Measurements from ENCODE around the gene PLEKHA8.

PLEKHA8 gene

DNA sequence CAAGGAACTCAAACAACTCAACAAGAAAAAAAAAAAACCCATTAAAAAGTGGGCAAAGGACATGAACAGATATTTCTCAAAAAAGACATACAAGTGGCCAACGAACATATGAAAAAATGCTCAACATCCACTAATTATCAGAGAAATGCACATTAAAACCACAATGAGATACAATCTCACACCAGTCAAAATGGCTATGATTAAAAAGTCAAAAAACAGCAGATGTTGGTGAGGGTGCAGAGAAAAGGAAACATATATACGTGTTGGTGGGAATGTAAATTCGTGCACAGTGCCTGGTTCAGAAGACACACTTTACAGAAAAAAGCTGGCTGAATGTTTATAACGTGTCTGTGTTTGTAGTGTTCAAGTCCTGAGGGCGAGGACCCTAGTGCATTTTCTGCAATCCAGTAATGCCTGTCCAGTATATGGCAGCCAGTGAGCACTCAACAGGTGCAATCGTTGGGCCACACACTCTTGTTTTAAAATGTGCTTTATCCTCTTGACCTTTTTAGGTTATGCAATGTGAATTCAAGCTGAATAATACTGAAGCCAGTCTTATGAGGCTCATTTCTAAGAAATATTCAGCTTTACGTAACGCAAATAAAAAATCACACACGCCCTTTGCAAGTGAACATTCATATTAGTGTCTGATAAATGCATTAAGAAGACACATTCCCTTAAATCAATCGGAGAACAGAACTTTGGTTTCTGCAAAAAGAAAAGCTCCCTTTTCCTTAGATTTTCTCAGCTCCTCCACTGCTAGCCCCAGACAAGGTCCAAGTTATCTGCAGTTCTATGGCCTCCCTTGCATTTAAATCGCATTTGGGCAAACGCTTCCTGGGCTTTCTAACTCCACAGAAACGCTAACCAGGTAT, 105.8 kb downstream of the PLEKHA8 start:
- Histone ChIP-seq H3K27ac (ENCODE audit: low read depth, low read length) (no peak overlapping the region), H3K79me1 (ENCODE audit: low read length) (peaks cover 2% of the 10 kb centered on the region), H4K8ac (ENCODE audit: low read depth, low read length) (no peak overlapping the region), H3K4me2 (ENCODE audit: low read length) (peak overlapping the region; percentile 100), H3K9ac (ENCODE audit: low read length) (no peak overlapping the region), H3K79me2 (ENCODE audit: control insufficient read depth, insufficient read depth, low read length, poor library complexity) (no peaks in the 10 kb centered on the region), H2BK5ac (ENCODE audit: low read depth, low read length, poor library complexity) (no peak overlapping the region), H4K91ac (ENCODE audit: low read depth, low read length) (no peak overlapping the region), H3K14ac (ENCODE audit: low read length) (no peak overlapping the region), H2BK12ac (ENCODE audit: low read length) (no peak overlapping the region), H3K27me3 (ENCODE audit: insufficient read depth, low read length) (peaks cover 22% of the 10 kb centered on the region), H2BK120ac (ENCODE audit: insufficient read depth, low read length, poor library complexity) (no peak overlapping the region), H3K4me1 (ENCODE audit: control insufficient read depth in 1 of 2, insufficient read depth in 2 of 2, low read length in 2 of 2) (peaks cover 5 to 7% of the 10 kb centered on the region in 2 experiments), H3K4me3 (ENCODE audit: low read depth, low read length) (peak overlapping the region; percentile 74), H3K23ac (ENCODE audit: low read length) (no peak overlapping the region), H3K36me3 (ENCODE audit: control insufficient read depth in 1 of 2, insufficient read depth in 2 of 2, low read length in 2 of 2) (no peaks in the 10 kb centered on the region), H3K4ac (ENCODE audit: low read depth, low read length) (no peak overlapping the region), H3K9me3 (ENCODE audit: insufficient read depth, low read depth, low read length) (peaks cover 3% of the 10 kb centered on the region), H2AFZ (ENCODE audit: insufficient read depth, low read length, poor library complexity) (peak overlapping the region; percentile 77), H3K18ac (ENCODE audit: low read length) (no peak overlapping the region), H2AK5ac (ENCODE audit: low read length) (no peak overlapping the region), H4K12ac (ENCODE audit: low read depth, low read length) (no peak overlapping the region)
- WGBS (ENCODE audit: extremely low coverage, insufficient coverage, insufficient read length), result no CpG with 5 or more reads among the region's 13 CpGs
- DNase-seq, result peak; percentile 55 to 58

DNA sequence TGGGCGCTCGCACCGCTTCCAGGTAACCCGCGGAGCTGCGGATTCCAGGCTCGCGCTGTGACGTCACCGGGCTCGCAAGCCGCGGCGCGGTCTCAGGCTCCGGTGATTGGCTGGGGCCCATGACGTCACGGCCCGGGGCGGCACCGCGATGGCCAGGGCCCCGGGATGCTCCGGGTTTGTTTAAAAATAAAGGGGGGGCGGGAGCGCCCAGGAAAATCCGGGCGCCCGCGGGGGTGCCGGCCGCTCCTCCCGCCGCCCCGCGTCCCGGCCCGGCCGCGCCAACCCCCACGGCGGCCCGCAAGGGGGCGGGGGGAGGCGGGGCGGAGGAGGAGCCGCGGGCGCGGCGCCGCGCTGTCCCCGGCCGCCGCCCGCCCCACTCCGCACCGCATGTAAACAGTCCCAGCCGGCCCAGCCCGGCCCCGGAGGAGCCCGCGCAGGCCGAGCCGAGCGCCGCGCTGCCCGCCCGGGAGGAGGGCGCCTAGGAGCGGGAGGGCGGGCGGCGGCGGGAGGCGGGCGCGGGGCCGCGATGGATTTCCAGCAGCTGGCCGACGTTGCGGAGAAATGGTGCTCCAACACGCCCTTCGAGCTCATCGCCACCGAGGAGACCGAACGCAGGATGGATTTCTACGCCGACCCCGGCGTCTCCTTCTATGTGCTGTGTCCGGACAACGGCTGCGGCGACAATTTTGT, 106.5 kb downstream of the PLEKHA8 start, which contains the start of gene MTURN:
MTURN (plus strand) TSS at position 376 of the 690 bp plus-strand sequence; CDS start at position 527, 151 bp downstream.
- peaks cover 22% of the 10 kb centered on the region for H3K27me3 ChIP-seq (ENCODE audit: insufficient read depth, low read length)
- peaks cover 2% of the 10 kb centered on the region for H3K79me1 ChIP-seq (ENCODE audit: low read length)
- H3K4me3 ChIP-seq (ENCODE audit: low read depth, low read length), result peak within 1 kb of the TSS; percentile 74
- H2BK120ac ChIP-seq (ENCODE audit: insufficient read depth, low read length, poor library complexity), result peak within 1 kb of the TSS; percentile 24
- no peak within 1 kb of the TSS for H3K27ac ChIP-seq (ENCODE audit: low read depth, low read length)
- H3K79me2 ChIP-seq (ENCODE audit: control insufficient read depth, insufficient read depth, low read length, poor library complexity), result no peaks in the 10 kb centered on the region
- peaks cover 5 to 7% of the 10 kb centered on the region in 2 experiments for H3K4me1 ChIP-seq (ENCODE audit: control insufficient read depth in 1 of 2, insufficient read depth in 2 of 2, low read length in 2 of 2)
- no peak within 1 kb of the TSS for H2AK5ac ChIP-seq (ENCODE audit: low read length)
- H3K9me3 ChIP-seq (ENCODE audit: insufficient read depth, low read depth, low read length), result peaks cover 3% of the 10 kb centered on the region
- H2BK5ac ChIP-seq (ENCODE audit: low read depth, low read length, poor library complexity), result no peak within 1 kb of the TSS
- H4K91ac ChIP-seq (ENCODE audit: low read depth, low read length), result no peak within 1 kb of the TSS
- WGBS (ENCODE audit: extremely low coverage, insufficient coverage, insufficient read length), result no CpG with 5 or more reads among the region's 99 CpGs
- peak within 1 kb of the TSS; percentile 36 for H3K9ac ChIP-seq (ENCODE audit: low read length)
- H3K4me2 ChIP-seq (ENCODE audit: low read length), result peak within 1 kb of the TSS; percentile 100
- no peak within 1 kb of the TSS for H3K23ac ChIP-seq (ENCODE audit: low read length)
- H3K18ac ChIP-seq (ENCODE audit: low read length), result peak within 1 kb of the TSS; percentile 77
- H3K4ac ChIP-seq (ENCODE audit: low read depth, low read length), result peak within 1 kb of the TSS; percentile 25
- H3K14ac ChIP-seq (ENCODE audit: low read length), result peak within 1 kb of the TSS; percentile 52
- H2AFZ ChIP-seq (ENCODE audit: insufficient read depth, low read length, poor library complexity), result peak within 1 kb of the TSS; percentile 91
- DNase-seq, result peak; percentile 73 to 85
- peak within 1 kb of the TSS; percentile 77 for H4K8ac ChIP-seq (ENCODE audit: low read depth, low read length)
- H3K36me3 ChIP-seq (ENCODE audit: control insufficient read depth in 1 of 2, insufficient read depth in 2 of 2, low read length in 2 of 2), result no peaks in the 10 kb centered on the region
- no peak within 1 kb of the TSS for H2BK12ac ChIP-seq (ENCODE audit: low read length)
- no peak within 1 kb of the TSS for H4K12ac ChIP-seq (ENCODE audit: low read depth, low read length)

DNA sequence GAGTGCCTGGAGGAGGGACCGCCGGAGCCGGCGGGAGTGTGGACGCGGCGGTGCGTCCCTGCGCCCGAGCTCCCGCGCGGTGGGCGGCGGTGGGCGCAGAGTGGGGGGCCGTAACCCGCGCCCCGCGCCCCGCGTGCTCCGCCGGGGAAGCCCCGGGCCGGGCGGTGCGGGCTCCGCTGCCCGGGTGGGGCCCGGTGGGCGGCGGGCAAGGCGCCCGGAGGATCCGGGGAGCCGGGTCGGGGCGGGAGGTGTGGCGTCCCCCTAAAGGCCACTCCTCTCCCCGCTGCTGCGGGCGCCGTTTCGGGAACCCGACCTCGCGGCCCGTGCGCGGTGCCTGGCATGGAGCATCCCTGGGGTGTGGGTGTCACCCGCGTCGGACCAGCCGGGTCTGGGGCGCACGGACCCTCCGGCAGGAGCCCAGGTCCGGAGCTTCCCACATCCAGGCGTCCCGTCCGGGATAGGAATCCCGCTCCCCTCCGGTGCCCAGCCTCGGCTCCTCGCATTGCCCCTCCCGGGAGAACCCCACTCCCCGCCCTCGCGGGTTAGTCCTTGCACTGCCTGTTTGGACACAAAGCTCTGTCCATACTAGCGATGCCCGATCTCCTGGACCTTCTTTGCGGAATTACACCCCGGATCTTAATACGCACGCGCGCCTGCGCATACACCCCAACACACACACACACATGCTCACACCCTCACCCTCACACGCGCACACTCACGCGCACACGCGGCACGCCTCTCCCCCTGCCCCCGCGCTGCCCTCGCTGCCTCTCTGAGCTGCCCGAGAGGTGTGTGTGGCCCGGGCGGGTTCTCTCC, 107.3 kb downstream of the PLEKHA8 start:
- no peaks in the 10 kb centered on the region for H3K79me2 ChIP-seq (ENCODE audit: control insufficient read depth, insufficient read depth, low read length, poor library complexity)
- H3K27me3 ChIP-seq (ENCODE audit: insufficient read depth, low read length), result peaks cover 22% of the 10 kb centered on the region
- H2AFZ ChIP-seq (ENCODE audit: insufficient read depth, low read length, poor library complexity), result peak overlapping the region; percentile 91
- H2BK12ac ChIP-seq (ENCODE audit: low read length), result no peak overlapping the region
- peak overlapping the region; percentile 77 for H3K18ac ChIP-seq (ENCODE audit: low read length)
- peaks cover 2% of the 10 kb centered on the region for H3K79me1 ChIP-seq (ENCODE audit: low read length)
- H2AK5ac ChIP-seq (ENCODE audit: low read length), result no peak overlapping the region
- H3K4me3 ChIP-seq (ENCODE audit: low read depth, low read length), result peak overlapping the region; percentile 74
- H3K27ac ChIP-seq (ENCODE audit: low read depth, low read length), result no peak overlapping the region
- H3K9ac ChIP-seq (ENCODE audit: low read length), result peak overlapping the region; percentile 36
- peak overlapping the region; percentile 24 for H2BK120ac ChIP-seq (ENCODE audit: insufficient read depth, low read length, poor library complexity)
- DNase-seq, result peak in 1 of 2 donors; percentile 25
- H3K14ac ChIP-seq (ENCODE audit: low read length), result peak overlapping the region; percentile 52
- H3K4ac ChIP-seq (ENCODE audit: low read depth, low read length), result peak overlapping the region; percentile 25
- WGBS (ENCODE audit: extremely low coverage, insufficient coverage, insufficient read length), result no CpG with 5 or more reads among the region's 93 CpGs
- no peak overlapping the region for H3K23ac ChIP-seq (ENCODE audit: low read length)
- H3K4me2 ChIP-seq (ENCODE audit: low read length), result peak overlapping the region; percentile 100
- H3K9me3 ChIP-seq (ENCODE audit: insufficient read depth, low read depth, low read length), result peaks cover 3% of the 10 kb centered on the region
- peak overlapping the region; percentile 77 for H4K8ac ChIP-seq (ENCODE audit: low read depth, low read length)
- H3K4me1 ChIP-seq (ENCODE audit: control insufficient read depth in 1 of 2, insufficient read depth in 2 of 2, low read length in 2 of 2), result peaks cover 5 to 7% of the 10 kb centered on the region in 2 experiments
- no peak overlapping the region for H2BK5ac ChIP-seq (ENCODE audit: low read depth, low read length, poor library complexity)
- H4K12ac ChIP-seq (ENCODE audit: low read depth, low read length), result no peak overlapping the region
- no peak overlapping the region for H4K91ac ChIP-seq (ENCODE audit: low read depth, low read length)
- no peaks in the 10 kb centered on the region for H3K36me3 ChIP-seq (ENCODE audit: control insufficient read depth in 1 of 2, insufficient read depth in 2 of 2, low read length in 2 of 2)
